Muscle of leg (tissue), 11 donors: ENCODE results near the gene SNTA1. TPM values are rescaled to one million over a fixed set of nuclear protein-coding genes. Genes with fewer than 3 reads are reported as not detected.
"Not testable (repeated sequence)": the region's sequence is repeated elsewhere in the genome, so short reads cannot be mapped to it uniquely, and the experiment has no call there.

Source experiments
- DNase-seq: peaks from one replicate; pipeline ENCODE4 v3.0.0; 2013
- H3K27ac ChIP-seq: one replicate; pipeline ENCODE4 v1.5.1; 2013; ENCODE audit warnings: mild to moderate bottlenecking, low read length, control low read depth
- H3K27me3 ChIP-seq: one replicate; pipeline ENCODE4 v1.6.1; 2013; ENCODE audit warnings: low read length; ENCODE audit not compliant: control insufficient read depth, insufficient read depth
- H3K36me3 ChIP-seq: one replicate; pipeline ENCODE4 v1.6.1; 2013; ENCODE audit warnings: low read length; ENCODE audit not compliant: control insufficient read depth, insufficient read depth
- H3K4me1 ChIP-seq: one replicate; pipeline ENCODE4 v1.6.1; 2013; ENCODE audit warnings: low read length; ENCODE audit not compliant: control insufficient read depth, insufficient read depth
- H3K4me3 ChIP-seq: one replicate; pipeline ENCODE4 v1.5.1; 2013; ENCODE audit warnings: low read length, control low read depth
- H3K9me3 ChIP-seq: replicated peaks from 2 replicates; pipeline ENCODE4 v1.6.1; 2013; ENCODE audit warnings: low read depth, low read length; ENCODE audit not compliant: control insufficient read depth
- WGBS: methylation state at CpG from one replicate; pipeline ENCODE4 v1.1.5; 2013; ENCODE audit warnings: missing lambda C conversion rate; ENCODE audit not compliant: insufficient coverage; 5-methylcytosine and 5-hydroxymethylcytosine counted together
- polyA plus RNA-seq, 8 donors: library from polyadenylated mRNA; unstranded; fragments of 120-200 nt; gene quantifications; one replicate each; pipeline versions ENCODE4 v1.2.1 to v1.2.3, GENCODE V29; 2013; ENCODE audit warnings: inconsistent platforms in 1 of 8, low replicate concordance in 1 of 8; ENCODE audit not compliant: insufficient read length in 8 of 8, insufficient read depth in 1 of 8
- total RNA-seq: library from RNA; stranded (reverse); fragments of 120-200 nt; gene quantifications from one replicate; pipeline ENCODE4 v1.2.4, GENCODE V29; 2013

The SNTA1 gene
- total and polyA plus RNA-seq, 9 donors = 20.9 to 42.4 (median 31.7) TPM

DNA sequence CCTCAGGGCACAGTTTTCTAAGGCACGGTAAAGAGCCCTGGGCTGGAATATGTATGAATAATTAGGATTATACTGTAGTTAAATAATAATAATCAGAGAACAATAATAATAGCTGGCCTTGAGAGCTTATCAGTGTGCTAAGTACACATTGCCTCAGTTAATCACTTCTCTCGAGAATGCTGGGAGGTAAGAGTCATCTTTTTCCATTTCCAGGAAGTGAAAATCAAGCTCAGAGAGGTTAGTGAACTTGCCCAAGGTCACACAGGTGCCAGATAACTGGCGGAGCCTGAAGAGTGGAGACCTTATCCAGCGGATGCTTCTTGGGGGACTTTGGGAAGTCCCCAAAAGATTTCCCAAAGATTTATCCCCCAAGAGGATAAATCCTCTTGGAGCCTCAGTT, 26.9 kb upstream of the SNTA1 start:
- Histone ChIP-seq H3K4me1 (peaks cover 5% of the 10 kb centered on the region), H3K27me3 (peaks cover 7% of the 10 kb centered on the region), H3K27ac (no peak overlapping the region), H3K4me3 (no peak overlapping the region), H3K9me3 (no peaks in the 10 kb centered on the region), H3K36me3 (no peaks in the 10 kb centered on the region)
- 89% methylated on average over 3 of the region's 4 CpGs for WGBS
- DNase-seq = no peak

GRCh38 chr20:33466303-33466646, 22.7 kb upstream of the SNTA1 start:
- Histone ChIP-seq H3K4me1 (peaks cover 6% of the 10 kb centered on the region), H3K27ac (no peak overlapping the region), H3K9me3 (no peaks in the 10 kb centered on the region), H3K4me3 (no peak overlapping the region), H3K27me3 (no peaks in the 10 kb centered on the region), H3K36me3 (no peaks in the 10 kb centered on the region)
- no peak for DNase-seq
- 43% methylated on average over 1 of the region's 3 CpGs for WGBS

GRCh38 chr20:33465481-33466302, 22.1 kb upstream of the SNTA1 start:
- Histone ChIP-seq H3K27me3 (no peaks in the 10 kb centered on the region), H3K4me3 (no peak overlapping the region), H3K4me1 (peaks cover 6% of the 10 kb centered on the region), H3K27ac (peak overlapping the region; percentile 29), H3K36me3 (no peaks in the 10 kb centered on the region), H3K9me3 (no peaks in the 10 kb centered on the region)
- 33% methylated on average over 1 of the region's 9 CpGs for WGBS
- DNase-seq = peak; percentile 57

GRCh38 chr20:33464759-33465158, 21.2 kb upstream of the SNTA1 start:
- H3K27ac ChIP-seq, H3K4me1 ChIP-seq, H3K4me3 ChIP-seq, H3K27me3 ChIP-seq, DNase-seq, H3K36me3 ChIP-seq, H3K9me3 ChIP-seq: not testable (repeated sequence)
- WGBS = 84% methylated on average over 7 of the region's 8 CpGs

DNA sequence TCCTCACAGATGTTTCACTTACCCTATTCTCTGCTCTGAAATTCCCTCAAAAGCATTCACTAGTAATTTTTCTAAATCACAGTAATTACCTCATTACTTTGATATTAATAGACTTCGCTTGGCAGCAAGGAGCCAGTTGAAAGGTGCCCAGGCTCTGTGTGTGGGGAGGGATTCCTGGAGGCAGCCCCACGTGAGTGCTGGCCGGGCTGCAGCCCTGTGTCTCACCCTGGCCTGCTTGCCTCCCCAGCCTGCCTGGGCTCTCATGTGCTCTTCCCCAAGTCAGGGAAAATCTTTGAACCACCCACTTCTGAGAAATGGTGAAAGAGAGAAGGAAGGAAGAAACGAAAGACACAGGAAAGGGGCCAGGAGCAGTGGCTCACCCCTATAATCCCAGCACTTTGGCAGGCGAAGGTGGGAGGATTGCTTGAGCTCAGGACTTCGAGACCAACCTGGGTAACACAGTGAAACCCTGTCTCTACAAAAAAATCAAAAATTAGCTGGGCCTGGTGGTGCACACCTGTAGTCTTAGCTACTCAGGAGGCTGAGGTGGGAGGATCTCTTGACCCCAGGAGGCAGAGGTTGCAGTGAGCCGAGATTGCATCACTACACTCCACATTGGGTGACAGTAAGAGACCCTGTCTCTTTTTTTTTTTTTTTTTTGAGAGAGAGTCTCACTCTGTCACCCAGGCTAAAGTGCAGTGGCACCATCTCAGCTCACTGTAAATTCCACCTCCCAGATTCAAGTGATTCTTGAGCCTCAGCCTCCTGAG, 20.0 kb upstream of the SNTA1 start:
- Histone ChIP-seq H3K4me3 (no peak overlapping the region), H3K4me1 (peaks cover 6% of the 10 kb centered on the region), H3K9me3 (no peaks in the 10 kb centered on the region), H3K27me3 (no peaks in the 10 kb centered on the region), H3K36me3 (no peaks in the 10 kb centered on the region), H3K27ac (no peak overlapping the region)
- DNase-seq = no peak
- 72% methylated on average over 3 of the region's 7 CpGs for WGBS

DNA sequence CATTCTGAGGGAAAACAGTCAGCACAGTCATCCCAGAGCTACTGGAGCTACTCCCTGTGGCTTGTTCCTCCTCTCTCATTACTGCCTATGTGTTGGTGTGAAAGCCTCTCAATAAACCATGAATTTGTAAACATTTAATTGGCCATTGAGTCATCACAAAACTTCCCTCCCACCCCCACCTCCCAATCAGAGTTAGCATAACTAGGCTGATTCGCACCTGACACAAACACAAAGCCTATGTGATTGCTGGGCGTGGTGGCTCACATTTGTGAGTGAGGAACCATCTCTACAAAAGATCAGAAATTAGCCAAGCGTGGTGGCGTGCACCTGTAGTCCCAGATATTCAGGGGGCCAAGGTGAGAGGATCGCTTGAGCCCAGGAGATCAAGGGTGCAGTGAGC, 17.1 kb upstream of the SNTA1 start:
- no peak overlapping the region for H3K27ac ChIP-seq
- 82% methylated on average over 4 of the region's 5 CpGs for WGBS
- H3K4me3 ChIP-seq = no peak overlapping the region
- DNase-seq = no peak
- H3K27me3 ChIP-seq = no peaks in the 10 kb centered on the region
- H3K4me1 ChIP-seq = peaks cover 5% of the 10 kb centered on the region
- no peaks in the 10 kb centered on the region for H3K9me3 ChIP-seq
- no peaks in the 10 kb centered on the region for H3K36me3 ChIP-seq

DNA sequence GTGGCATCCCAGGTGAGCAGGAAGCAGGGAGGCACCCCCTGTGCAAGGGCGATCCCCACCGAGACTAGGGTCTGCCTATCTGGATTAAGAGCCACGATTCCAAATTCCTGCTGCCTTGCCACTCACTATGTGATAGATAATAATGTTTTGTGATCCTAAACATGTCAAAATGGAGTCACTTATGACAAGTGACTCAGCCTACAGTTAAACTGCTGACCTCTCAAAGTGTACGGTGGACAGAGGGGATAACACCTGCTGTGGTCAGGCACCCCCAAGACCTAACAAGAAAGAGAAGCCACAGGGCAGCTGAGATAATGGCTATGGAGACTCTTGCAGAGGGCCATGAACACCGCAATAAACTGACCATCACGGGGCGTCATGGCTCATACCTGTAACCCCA, 16.0 kb upstream of the SNTA1 start:
- H3K27me3 ChIP-seq = no peaks in the 10 kb centered on the region
- no peak for DNase-seq
- H3K9me3 ChIP-seq = no peaks in the 10 kb centered on the region
- WGBS = 70% methylated on average over 1 of the region's 7 CpGs
- no peak overlapping the region for H3K27ac ChIP-seq
- H3K4me1 ChIP-seq = no peaks in the 10 kb centered on the region
- no peaks in the 10 kb centered on the region for H3K36me3 ChIP-seq
- H3K4me3 ChIP-seq = no peak overlapping the region

GRCh38 chr20:33456916-33457642, 13.5 kb upstream of the SNTA1 start:
- H3K27me3 ChIP-seq, H3K4me1 ChIP-seq, H3K27ac ChIP-seq, H3K4me3 ChIP-seq, H3K36me3 ChIP-seq, H3K9me3 ChIP-seq: not testable (repeated sequence)
- DNase-seq = peak; percentile 82
- WGBS = 0% methylated on average over 2 of the region's 6 CpGs

DNA sequence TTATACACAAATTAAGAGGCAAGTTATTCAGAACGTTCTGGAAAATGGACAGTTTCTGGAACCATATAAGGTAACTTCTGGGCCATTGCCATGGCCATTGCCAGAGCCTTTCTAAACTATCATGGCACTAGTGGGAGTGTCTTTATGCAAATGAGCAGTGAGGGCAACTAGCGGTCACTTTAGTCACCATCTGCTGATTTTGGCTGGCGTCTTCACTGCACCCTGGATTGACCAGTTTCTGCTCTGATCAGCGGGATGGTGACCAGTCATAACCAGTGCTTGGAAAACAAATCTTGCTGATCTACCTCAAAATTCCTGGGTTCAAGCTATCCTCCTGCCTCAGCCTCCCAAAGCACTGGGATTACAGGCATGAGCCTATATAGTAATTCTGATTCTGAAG, 7.3 kb upstream of the SNTA1 start:
- peak; percentile 38 for DNase-seq
- H3K4me3 ChIP-seq = no peak overlapping the region
- no peak overlapping the region for H3K27ac ChIP-seq
- no peaks in the 10 kb centered on the region for H3K36me3 ChIP-seq
- 45% methylated on average over 4 of the region's 4 CpGs for WGBS
- H3K4me1 ChIP-seq = no peaks in the 10 kb centered on the region
- no peaks in the 10 kb centered on the region for H3K27me3 ChIP-seq
- H3K9me3 ChIP-seq = peaks cover 2% of the 10 kb centered on the region
